ENCODE data around the gene MSL1.

MSL1 gene

GRCh38 chr17:40121181-40122135, at the start of gene MSL1:
Gene MSL1 (plus strand): TSS chr17:40121971. CDS start chr17:40122613, 642 bp downstream.
- FAIRE-seq, result peak; percentile 39

- FAIRE-seq, result no peak
These were observed 49.6 kb upstream of the MSL1 start for GRCh38 chr17:40072040-40072734.

GRCh38 chr17:40072735-40073346, 48.9 kb upstream of the MSL1 start:
- no peak for FAIRE-seq

GRCh38 chr17:40073454-40074174, 48.2 kb upstream of the MSL1 start:
- FAIRE-seq, result no peak

- FAIRE-seq, result no peak
These were observed 47.6 kb upstream of the MSL1 start for GRCh38 chr17:40074175-40074512.

- FAIRE-seq, result no peak
These were observed 46.9 kb upstream of the MSL1 start for GRCh38 chr17:40074871-40075200.

GRCh38 chr17:40075201-40075941, 46.4 kb upstream of the MSL1 start:
- FAIRE-seq, result no peak

- no peak for FAIRE-seq
These were observed 45.8 kb upstream of the MSL1 start for GRCh38 chr17:40075942-40076498.

GRCh38 chr17:40076591-40076990, 45.2 kb upstream of the MSL1 start:
- FAIRE-seq, result no peak

- FAIRE-seq, result no peak
These were observed 42.2 kb upstream of the MSL1 start for GRCh38 chr17:40079545-40079944.

GRCh38 chr17:40084477-40084876, 37.3 kb upstream of the MSL1 start:
- no peak for FAIRE-seq

GRCh38 chr17:40086150-40087044, 35.4 kb upstream of the MSL1 start:
- FAIRE-seq, result no peak

GRCh38 chr17:40087049-40087794, 34.5 kb upstream of the MSL1 start:
- FAIRE-seq, result no peak

- no peak for FAIRE-seq
These were observed 33.7 kb upstream of the MSL1 start for GRCh38 chr17:40087903-40088718.

GRCh38 chr17:40089077-40089895, 32.5 kb upstream of the MSL1 start:
- FAIRE-seq, result no peak

- no peak for FAIRE-seq
These were observed 31.3 kb upstream of the MSL1 start for GRCh38 chr17:40090237-40091119.

GRCh38 chr17:40091691-40092397, 29.9 kb upstream of the MSL1 start:
- no peak for FAIRE-seq

Measured in A204.1 (cell line).